ENCODE data around the gene TMEM87B.
"Not testable (repeated sequence)": the region's sequence is repeated elsewhere in the genome, so short reads cannot be mapped to it uniquely, and the experiment has no call there.

Gene TMEM87B

DNA sequence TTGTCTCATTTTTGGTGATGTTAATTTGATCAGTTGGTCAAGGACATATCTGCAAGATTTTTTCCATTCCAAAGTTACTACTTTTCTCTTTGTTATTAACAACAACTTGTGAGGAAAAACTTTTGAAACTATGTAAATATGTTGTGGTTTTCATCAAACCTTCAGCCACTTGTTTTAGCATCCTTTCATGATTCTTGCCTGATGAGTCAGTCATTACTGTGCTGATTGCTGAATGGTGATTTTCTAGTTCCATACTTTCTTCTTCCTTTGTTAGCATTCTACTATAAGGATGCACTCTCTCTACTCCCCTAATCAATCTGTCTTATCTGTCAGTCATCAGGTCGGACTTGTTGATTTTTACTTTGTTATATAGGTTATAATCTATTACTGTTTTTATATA, 10.9 kb downstream of the TMEM87B start:
- Mint-ChIP-seq H3K9me3 (peaks cover 6% of the 10 kb centered on the region), H3K4me3 (no peak overlapping the region), H3K36me3 (peaks cover 76% of the 10 kb centered on the region), H3K27ac (peak overlapping the region; percentile 63), H3K27me3 (no peaks in the 10 kb centered on the region), H3K4me1 (peaks cover 32% of the 10 kb centered on the region)
- no peak for DNase-seq
- CTCF ChIA-PET: no interaction called here

DNA sequence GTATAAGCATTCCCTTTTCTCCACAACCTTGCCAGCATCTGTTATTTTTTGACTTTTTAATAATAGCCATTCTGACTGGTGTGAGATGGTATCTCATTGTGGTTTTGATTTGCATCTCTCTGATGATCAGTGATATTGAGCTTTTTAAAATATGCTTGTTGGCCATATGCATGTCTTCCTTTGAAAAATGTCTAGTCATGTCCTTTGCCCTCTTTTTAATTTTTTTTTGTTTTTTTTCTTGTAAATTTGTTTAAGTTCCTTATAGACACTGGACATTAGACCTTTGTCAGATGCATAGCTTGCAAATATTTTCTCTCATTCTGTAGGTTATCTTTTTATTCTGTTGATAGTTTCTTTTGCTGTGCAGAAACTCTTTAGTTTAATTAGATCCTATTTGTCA, 14.7 kb downstream of the TMEM87B start:
- DNase-seq, CTCF ChIA-PET, H3K27me3 Mint-ChIP-seq, H3K27ac Mint-ChIP-seq, H3K4me3 Mint-ChIP-seq: not testable (repeated sequence)
- Mint-ChIP-seq H3K9me3 (peaks cover 19% of the 10 kb centered on the region), H3K4me1 (peaks cover 18% of the 10 kb centered on the region), H3K36me3 (peaks cover 79% of the 10 kb centered on the region)

- CTCF ChIA-PET: no interaction called here
- no peaks in the 10 kb centered on the region for H3K27me3 Mint-ChIP-seq
- peaks cover 70% of the 10 kb centered on the region for H3K36me3 Mint-ChIP-seq
- H3K4me3 Mint-ChIP-seq: no peak overlapping the region
- peaks cover 13% of the 10 kb centered on the region for H3K4me1 Mint-ChIP-seq
- no peak for DNase-seq
- peak overlapping the region; percentile 2 for H3K27ac Mint-ChIP-seq
- H3K9me3 Mint-ChIP-seq: peaks cover 19% of the 10 kb centered on the region
Observed at GRCh38 chr2:112073875-112074274, 18.8 kb downstream of the TMEM87B start.

GRCh38 chr2:112074506-112074905, 19.4 kb downstream of the TMEM87B start:
- no peak overlapping the region for H3K27ac Mint-ChIP-seq
- H3K27me3 Mint-ChIP-seq: no peaks in the 10 kb centered on the region
- peaks cover 15% of the 10 kb centered on the region for H3K9me3 Mint-ChIP-seq
- peaks cover 71% of the 10 kb centered on the region for H3K36me3 Mint-ChIP-seq
- peaks cover 10% of the 10 kb centered on the region for H3K4me1 Mint-ChIP-seq
- CTCF ChIA-PET: interaction anchor here (0.6 kb wide), 1 partner anchor 15 kb away, joined by 3 read pairs; no protein-coding TSS in a partner anchor
- no peak overlapping the region for H3K4me3 Mint-ChIP-seq
- DNase-seq: no peak

DNA sequence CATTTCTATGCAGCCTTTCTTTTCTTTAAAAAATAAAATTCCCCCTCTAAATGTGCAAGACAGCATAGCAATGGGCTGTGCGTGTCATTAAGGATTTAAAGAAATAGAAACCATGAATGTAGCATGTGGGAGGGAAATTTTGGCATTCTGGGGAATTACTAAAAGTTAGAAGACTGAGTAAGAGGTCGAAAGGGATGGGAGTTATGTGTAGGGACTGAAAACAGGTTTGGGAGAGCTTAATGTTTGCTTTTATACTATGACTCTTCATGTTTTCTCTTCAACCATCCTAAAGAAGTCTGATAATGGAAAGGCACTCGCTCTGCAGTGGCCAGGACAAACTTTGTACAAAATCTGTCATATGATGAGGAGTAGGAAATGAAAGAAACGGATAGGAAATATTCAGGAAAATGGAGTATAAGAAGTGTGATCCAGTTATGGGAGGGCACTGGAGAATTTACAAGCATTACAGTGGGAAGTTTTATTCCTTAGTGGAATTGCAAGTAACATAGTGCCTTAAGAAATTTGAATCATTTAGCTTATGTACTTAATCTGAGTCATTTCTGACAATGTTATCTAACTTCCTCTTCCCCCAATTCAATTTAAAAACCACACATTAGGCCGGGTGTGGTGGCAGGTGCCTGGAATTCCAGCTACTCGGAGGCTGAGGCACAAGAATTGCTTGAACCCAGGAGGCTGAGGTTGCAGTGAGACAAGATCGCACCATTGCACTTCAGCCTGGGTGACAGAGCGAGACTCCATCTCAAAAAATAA, 20.6 kb downstream of the TMEM87B start:
- Mint-ChIP-seq H3K9me3 (peaks cover 13% of the 10 kb centered on the region), H3K27ac (no peak overlapping the region), H3K4me3 (no peak overlapping the region), H3K4me1 (peaks cover 10% of the 10 kb centered on the region), H3K27me3 (no peaks in the 10 kb centered on the region), H3K36me3 (peaks cover 63% of the 10 kb centered on the region)
- CTCF ChIA-PET: no interaction called here
- no peak for DNase-seq

DNA sequence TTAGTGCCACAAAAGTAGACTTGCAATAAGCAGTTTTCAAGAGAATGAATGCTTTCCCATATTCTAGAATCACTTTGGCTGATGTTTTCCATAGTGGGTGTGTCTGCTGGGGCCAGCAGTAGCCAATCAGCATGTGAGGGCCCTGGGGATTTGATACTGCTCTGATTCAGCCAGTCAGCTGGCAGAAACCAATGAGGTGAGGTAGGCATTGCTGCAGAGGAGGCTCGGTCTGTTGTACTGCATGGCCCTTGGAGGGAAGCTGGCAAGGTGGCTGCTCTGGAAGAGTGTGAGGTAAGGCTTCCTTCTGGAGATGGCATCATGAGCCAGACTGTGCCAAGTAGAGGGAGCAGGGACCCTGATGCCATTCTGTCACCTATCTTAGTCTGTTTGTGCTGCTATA, 22.7 kb downstream of the TMEM87B start:
- H3K4me1 Mint-ChIP-seq: peaks cover 10% of the 10 kb centered on the region
- H3K27me3 Mint-ChIP-seq: no peaks in the 10 kb centered on the region

DNA sequence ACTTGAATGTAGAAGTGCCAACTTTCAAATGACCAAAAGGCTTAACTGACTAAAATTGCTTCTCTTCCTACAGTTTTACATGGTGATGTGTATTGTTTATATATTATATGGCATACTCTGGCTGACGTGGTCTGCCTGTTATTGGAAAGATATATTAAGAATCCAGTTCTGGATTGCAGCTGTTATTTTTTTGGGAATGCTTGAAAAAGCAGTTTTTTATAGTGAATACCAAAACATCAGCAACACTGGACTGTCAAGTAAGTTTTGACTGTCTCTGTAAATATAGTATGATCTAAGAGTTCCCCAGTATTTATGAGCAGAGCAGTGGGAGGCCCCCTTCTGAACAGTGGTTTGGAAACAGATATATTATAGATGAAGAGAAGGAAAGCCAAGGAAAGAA, 26.2 kb downstream of the TMEM87B start:
- CTCF ChIA-PET: no interaction called here
- DNase-seq: no peak
- Mint-ChIP-seq H3K9me3 (no peaks in the 10 kb centered on the region), H3K4me3 (no peak overlapping the region), H3K27me3 (no peaks in the 10 kb centered on the region), H3K36me3 (peaks cover 66% of the 10 kb centered on the region), H3K4me1 (no peaks in the 10 kb centered on the region), H3K27ac (no peak overlapping the region)

More for the DNA sequence above, 22.7 kb downstream of the TMEM87B start:
- H3K4me3 Mint-ChIP-seq: no peak overlapping the region
- CTCF ChIA-PET: no interaction called here
- H3K9me3 Mint-ChIP-seq: peaks cover 11% of the 10 kb centered on the region
- H3K36me3 Mint-ChIP-seq: peaks cover 63% of the 10 kb centered on the region
- H3K27ac Mint-ChIP-seq: no peak overlapping the region
- DNase-seq: no peak

- no peak overlapping the region for H3K4me3 Mint-ChIP-seq
- H3K9me3 Mint-ChIP-seq: no peaks in the 10 kb centered on the region
- H3K4me1 Mint-ChIP-seq: no peaks in the 10 kb centered on the region
- no peaks in the 10 kb centered on the region for H3K27me3 Mint-ChIP-seq
- peaks cover 77% of the 10 kb centered on the region for H3K36me3 Mint-ChIP-seq
- CTCF ChIA-PET: no interaction called here
- no peak overlapping the region for H3K27ac Mint-ChIP-seq
- no peak for DNase-seq
Observed at GRCh38 chr2:112084689-112085374, 29.8 kb downstream of the TMEM87B start.

- Mint-ChIP-seq H3K27ac (no peak overlapping the region), H3K4me3 (no peak overlapping the region), H3K27me3 (no peaks in the 10 kb centered on the region), H3K9me3 (no peaks in the 10 kb centered on the region), H3K36me3 (peaks cover 82% of the 10 kb centered on the region), H3K4me1 (no peaks in the 10 kb centered on the region)
- CTCF ChIA-PET: no interaction called here
- no peak for DNase-seq
Observed at GRCh38 chr2:112085375-112085730, 30.3 kb downstream of the TMEM87B start.

GRCh38 chr2:112085916-112086669, 31.0 kb downstream of the TMEM87B start:
- Mint-ChIP-seq H3K27ac (no peak overlapping the region), H3K9me3 (no peaks in the 10 kb centered on the region), H3K27me3 (no peaks in the 10 kb centered on the region), H3K4me3 (no peak overlapping the region), H3K36me3 (peaks cover 76% of the 10 kb centered on the region), H3K4me1 (no peaks in the 10 kb centered on the region)
- no peak for DNase-seq
- CTCF ChIA-PET: no interaction called here

DNA sequence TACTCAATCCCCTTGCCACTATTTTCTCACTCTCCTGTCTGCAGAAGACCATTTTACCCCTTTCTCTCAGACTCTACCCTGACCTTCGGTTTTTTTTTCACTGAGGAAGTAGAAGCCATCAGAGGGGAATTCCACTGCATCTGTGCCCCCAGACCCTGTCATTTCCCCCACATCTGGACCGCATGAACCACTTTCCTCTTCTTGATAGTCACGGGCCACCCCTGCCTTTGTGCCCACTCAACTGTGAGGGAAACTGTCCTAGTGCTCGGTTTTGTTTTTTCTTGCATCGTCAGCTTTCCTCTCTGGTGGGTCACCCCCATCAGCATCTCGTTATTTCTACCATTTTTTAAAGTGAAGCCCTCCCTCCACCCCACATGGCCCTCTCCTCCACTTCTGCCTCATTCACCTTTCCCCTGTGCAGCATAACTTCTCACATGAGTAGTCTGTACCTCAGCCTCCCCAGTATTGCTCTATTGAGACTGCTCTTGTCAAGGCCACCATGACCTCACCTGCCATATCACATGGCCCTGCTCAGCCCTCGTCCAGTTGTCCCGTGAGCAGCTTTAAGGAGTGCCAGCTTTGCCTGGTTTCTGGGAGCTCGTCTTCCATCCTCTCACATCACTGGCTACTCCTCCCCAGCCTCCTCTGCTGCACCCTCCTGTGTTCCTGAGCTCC, 32.4 kb downstream of the TMEM87B start:
- H3K27me3 Mint-ChIP-seq: no peaks in the 10 kb centered on the region
- H3K9me3 Mint-ChIP-seq: no peaks in the 10 kb centered on the region
- H3K4me3 Mint-ChIP-seq: no peak overlapping the region
- H3K27ac Mint-ChIP-seq: no peak overlapping the region
- H3K4me1 Mint-ChIP-seq: peaks cover 4% of the 10 kb centered on the region
- CTCF ChIA-PET: no interaction called here
- no peak for DNase-seq
- H3K36me3 Mint-ChIP-seq: peaks cover 72% of the 10 kb centered on the region

GRCh38 chr2:112089375-112089774, 34.3 kb downstream of the TMEM87B start:
- H3K9me3 Mint-ChIP-seq: no peaks in the 10 kb centered on the region
- H3K27me3 Mint-ChIP-seq: no peaks in the 10 kb centered on the region
- no peak overlapping the region for H3K27ac Mint-ChIP-seq
- DNase-seq: no peak
- H3K36me3 Mint-ChIP-seq: peaks cover 57% of the 10 kb centered on the region
- peaks cover 4% of the 10 kb centered on the region for H3K4me1 Mint-ChIP-seq
- CTCF ChIA-PET: interaction anchor here (1.0 kb wide), 2 partner anchors 15 to 202 kb away, joined by 3 read pairs; no protein-coding TSS in a partner anchor
- no peak overlapping the region for H3K4me3 Mint-ChIP-seq

- no peak overlapping the region for H3K27ac Mint-ChIP-seq
- DNase-seq: no peak
- no peak overlapping the region for H3K4me3 Mint-ChIP-seq
- CTCF ChIA-PET: no interaction called here
- peaks cover 43% of the 10 kb centered on the region for H3K36me3 Mint-ChIP-seq
- H3K27me3 Mint-ChIP-seq: no peaks in the 10 kb centered on the region
- H3K9me3 Mint-ChIP-seq: no peaks in the 10 kb centered on the region
- peaks cover 11% of the 10 kb centered on the region for H3K4me1 Mint-ChIP-seq
Observed at GRCh38 chr2:112092286-112093041, 37.4 kb downstream of the TMEM87B start.

Measured in activated naive CD4-positive, alpha-beta T cell treated with anti-CD3 and anti-CD28 coated beads, Interleukin-2, amount 10 ng/mL, durations not matched to agents 7 days and 5 days (primary cell).